Ovary (tissue), 9 donors: ENCODE results near the gene MS4A4A. TPM values are rescaled to one million over a fixed set of nuclear protein-coding genes. Genes with fewer than 3 reads are reported as not detected.

Source experiments
- DNase-seq, 5 donors: peaks; one replicate each; pipeline ENCODE4 v3.0.0-alpha.2; 2019 to 2020
- H3K27ac ChIP-seq, 2 donors: fragments of 200-600 bp; one replicate each; pipeline versions ENCODE4 v1.5.1 to v1.8.0; 2019 to 2022
- H3K27me3 ChIP-seq: fragments of 200-600 bp; one replicate; pipeline ENCODE4 v1.8.0; 2022
- H3K36me3 ChIP-seq: fragments of 200-600 bp; sonication (generic); one replicate; pipeline ENCODE4 v1.5.1; 2019
- H3K4me1 ChIP-seq: one replicate; pipeline ENCODE4 v1.8.1; 2013; ENCODE audit warnings: mild to moderate bottlenecking, moderate library complexity; ENCODE audit not compliant: insufficient read depth
- H3K4me3 ChIP-seq: fragments of 200-600 bp; sonication (generic); one replicate; pipeline ENCODE4 v1.5.1; 2017
- H3K9me3 ChIP-seq, 2 donors: fragments of 200-600 bp in 1 of 2; sonication (generic) in 1 of 2; one replicate each; pipeline versions ENCODE4 v1.5.1 to v1.8.1; 2013 to 2019; ENCODE audit warnings: mild to moderate bottlenecking in 1 of 2, moderate library complexity in 1 of 2
- EP300 ChIP-seq: sonication (generic); formaldehyde crosslinking; IDR thresholded peaks from one replicate; pipeline ENCODE4 v1.6.1; 2017; ENCODE audit warnings: antibody characterized with exemption
- POLR2A ChIP-seq: fragments of 450-650 bp; IDR thresholded peaks from one replicate; pipeline ENCODE4 v1.6.1; 2017; ENCODE audit warnings: antibody characterized with exemption, mild to moderate bottlenecking, moderate library complexity
- WGBS, 3 donors: extraction: QIAGEN DNeasy Blood & Tissue Kit in 1 of 3; methylation state at CpG; one replicate each; pipeline versions ENCODE4 v1.1.5 to v1.1.7; 2013 to 2017; 5-methylcytosine and 5-hydroxymethylcytosine counted together
- intact Hi-C, 4 donors: fragments of 100-400 bp; cut with DNase I; formaldehyde crosslinking; loops; one replicate each; pipeline versions ENCODE4 v1.11.0 to v1.15.1; 2022 to 2023
- polyA plus RNA-seq, 2 donors: library from polyadenylated mRNA; stranded (reverse); fragments of 200-250 nt in 1 of 2; fragments of 350-450 nt in 1 of 2; fragmentation: Illumina TruSeq in 1 of 2; extraction: RNeasy Lipid Tissue Mini Kit (QIAGEN cat#74804) in 1 of 2; gene quantifications; one replicate each; pipeline ENCODE4 v1.2.3, GENCODE V29; 2013 to 2014
- total RNA-seq, 7 donors: library from RNA; depleted of rRNA in 2 of 7; stranded (reverse); fragments of >200 nt in 2 of 7; fragmentation: NEBNext Ultra II Directional in 3 of 7; extraction: Animal tissue kit (Norgen Biotek cat#: 25700) in 3 of 7; gene quantifications; one replicate each; pipeline versions ENCODE4 v1.1.0 to v1.2.4, GENCODE V29; 2016 to 2023
- TF ChIP-seq, protein P1 (sequence below), 3 donors: fragments of 450-650 bp in 2 of 3; fragments of 200-600 bp in 1 of 3; IDR thresholded peaks; one replicate each; pipeline versions ENCODE4 v1.5.1 to v1.8.0; 2016 to 2022; ENCODE audit warnings: antibody characterized with exemption in 3 of 3, mild to moderate bottlenecking in 1 of 3
- donor health status: DM: no; HTN: no; CAD: no; lungs with moderate emphysema.
- donor health status: DM: no; HTN: no; CAD: no.
- donor health status: Bipolar disorder and iron deficiency.
- donor health status: DM: yes; HTN: yes; CAD: no.
- donor health status: DM: no; HTN: no; CAD: no.
- donor health status: DM: yes; HTN: yes; CAD: no.

MS4A4A gene
- total and polyA plus RNA-seq, 9 donors, result 3.8 to 46.4 (median 10.9) TPM

DNA sequence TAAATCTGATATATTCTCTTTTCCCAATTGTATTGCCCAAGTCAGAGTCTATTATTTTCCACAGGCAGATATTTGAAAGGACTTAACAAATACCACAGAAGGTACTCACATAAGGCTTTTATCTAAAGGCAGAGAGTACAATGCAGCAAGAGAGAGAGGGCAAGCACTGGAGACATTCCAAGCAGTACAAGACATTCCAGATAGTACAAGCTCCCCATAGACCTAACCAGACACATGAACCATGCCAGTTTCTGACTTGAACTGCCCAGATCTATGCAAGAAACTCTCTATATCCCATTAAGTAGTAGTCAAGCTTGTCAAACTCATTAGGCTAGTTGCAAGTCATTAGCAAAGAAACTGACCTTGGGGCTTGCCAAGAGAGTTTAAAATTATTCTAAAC, 35.4 kb downstream of the MS4A4A start:
- Histone ChIP-seq H3K27ac (no peak overlapping the region), H3K27me3 (no peaks in the 10 kb centered on the region), H3K36me3 (no peaks in the 10 kb centered on the region), H3K4me3 (no peak overlapping the region), H3K4me1 (no peaks in the 10 kb centered on the region), H3K9me3 (no peaks in the 10 kb centered on the region)
- DNase-seq, result no peak
- intact Hi-C loops, result no loop called here
- TF ChIP-seq POLR2A (no peak), EP300 (no peak)
- TF ChIP-seq, protein P1, sequence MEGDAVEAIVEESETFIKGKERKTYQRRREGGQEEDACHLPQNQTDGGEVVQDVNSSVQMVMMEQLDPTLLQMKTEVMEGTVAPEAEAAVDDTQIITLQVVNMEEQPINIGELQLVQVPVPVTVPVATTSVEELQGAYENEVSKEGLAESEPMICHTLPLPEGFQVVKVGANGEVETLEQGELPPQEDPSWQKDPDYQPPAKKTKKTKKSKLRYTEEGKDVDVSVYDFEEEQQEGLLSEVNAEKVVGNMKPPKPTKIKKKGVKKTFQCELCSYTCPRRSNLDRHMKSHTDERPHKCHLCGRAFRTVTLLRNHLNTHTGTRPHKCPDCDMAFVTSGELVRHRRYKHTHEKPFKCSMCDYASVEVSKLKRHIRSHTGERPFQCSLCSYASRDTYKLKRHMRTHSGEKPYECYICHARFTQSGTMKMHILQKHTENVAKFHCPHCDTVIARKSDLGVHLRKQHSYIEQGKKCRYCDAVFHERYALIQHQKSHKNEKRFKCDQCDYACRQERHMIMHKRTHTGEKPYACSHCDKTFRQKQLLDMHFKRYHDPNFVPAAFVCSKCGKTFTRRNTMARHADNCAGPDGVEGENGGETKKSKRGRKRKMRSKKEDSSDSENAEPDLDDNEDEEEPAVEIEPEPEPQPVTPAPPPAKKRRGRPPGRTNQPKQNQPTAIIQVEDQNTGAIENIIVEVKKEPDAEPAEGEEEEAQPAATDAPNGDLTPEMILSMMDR (IDR thresholded peaks at IDR 0.05), result no peak

DNA sequence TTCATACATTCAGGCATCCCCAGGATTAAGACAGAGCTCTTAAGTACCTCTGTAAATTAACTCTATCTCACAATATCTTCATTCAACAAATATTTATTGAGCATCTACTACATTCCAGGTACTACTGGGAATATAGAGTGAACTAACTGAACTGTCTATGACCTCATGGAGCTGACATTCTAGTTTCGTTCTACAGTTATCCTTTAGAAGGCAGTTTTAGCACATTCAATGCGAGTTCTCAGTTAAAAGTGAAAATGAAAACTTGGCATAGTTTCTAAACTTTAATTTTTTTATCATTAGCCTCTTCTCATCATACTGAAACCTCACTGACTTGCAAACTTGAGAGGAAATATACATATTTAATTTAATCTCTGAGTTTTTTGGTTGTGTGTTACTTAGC, 35.9 kb downstream of the MS4A4A start:
- Histone ChIP-seq H3K4me3 (no peak overlapping the region), H3K36me3 (no peaks in the 10 kb centered on the region), H3K9me3 (no peaks in the 10 kb centered on the region), H3K27ac (no peak overlapping the region), H3K27me3 (no peaks in the 10 kb centered on the region), H3K4me1 (no peaks in the 10 kb centered on the region)
- no peak for DNase-seq
- WGBS, 3 donors, result 11 to 51% (median 12%) methylated on average over 2 of the region's 2 CpGs
- TF ChIP-seq POLR2A, result no peak
- TF ChIP-seq, protein P1 (IDR thresholded peaks at IDR 0.05), result no peak
- no peak for TF ChIP-seq EP300
- intact Hi-C loops, result no loop called here

DNA sequence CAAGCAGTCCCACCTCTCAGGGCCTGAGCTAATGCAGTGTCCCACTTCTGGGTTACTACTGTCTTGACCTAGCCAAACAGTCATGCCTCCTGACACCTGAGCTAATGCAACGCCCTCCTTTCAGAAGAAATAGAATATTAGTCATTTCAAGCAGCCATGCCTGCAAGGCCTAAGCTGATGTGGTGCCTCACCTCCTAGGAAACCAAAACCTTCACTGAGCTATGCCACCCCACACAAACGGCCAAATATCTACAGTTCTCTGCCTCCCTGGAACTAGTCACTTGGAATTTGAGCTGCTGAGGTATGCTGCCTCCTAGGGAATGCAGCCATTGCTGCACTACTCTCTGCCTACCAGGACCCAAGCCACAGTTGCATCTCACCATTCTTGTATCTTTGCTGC, 38.3 kb downstream of the MS4A4A start:
- DNase-seq, result no peak
- TF ChIP-seq, protein P1 (IDR thresholded peaks at IDR 0.05), result no peak
- TF ChIP-seq EP300 (no peak), POLR2A (no peak)
- no peak overlapping the region for H3K27ac ChIP-seq
- no peaks in the 10 kb centered on the region for H3K9me3 ChIP-seq
- H3K4me3 ChIP-seq, result no peak overlapping the region
- 65 to 83% (median 73%) methylated on average over 2 of the region's 2 CpGs for WGBS, 3 donors
- intact Hi-C loops, result no loop called here
- H3K36me3 ChIP-seq, result no peaks in the 10 kb centered on the region
- no peaks in the 10 kb centered on the region for H3K27me3 ChIP-seq
- no peaks in the 10 kb centered on the region for H3K4me1 ChIP-seq

DNA sequence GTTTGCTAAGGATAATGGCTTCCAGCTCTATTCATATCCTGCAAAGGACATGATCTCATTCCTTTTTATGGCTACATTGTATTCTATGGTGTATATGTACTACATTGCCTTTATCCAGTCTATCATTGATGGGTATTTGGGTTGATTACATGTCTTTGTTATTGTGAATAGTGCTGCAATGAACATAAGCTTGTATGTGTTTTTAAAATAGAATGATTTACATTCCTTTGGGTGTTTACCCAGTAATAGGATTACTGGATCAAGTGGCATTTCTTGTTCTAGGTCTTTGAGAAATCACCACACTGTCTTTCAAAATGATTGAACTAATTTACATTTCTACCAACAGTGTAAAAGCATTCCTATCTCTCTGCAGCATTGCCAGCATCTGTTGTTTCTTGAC, 40.6 kb downstream of the MS4A4A start:
- Histone ChIP-seq H3K9me3 (no peaks in the 10 kb centered on the region), H3K4me3 (no peak overlapping the region), H3K27me3 (no peaks in the 10 kb centered on the region), H3K4me1 (no peaks in the 10 kb centered on the region), H3K36me3 (no peaks in the 10 kb centered on the region), H3K27ac (no peak overlapping the region)
- DNase-seq, result no peak
- intact Hi-C loops, result no loop called here
- TF ChIP-seq EP300 (no peak), POLR2A (no peak)
- TF ChIP-seq, protein P1 (IDR thresholded peaks at IDR 0.05), result no peak

DNA sequence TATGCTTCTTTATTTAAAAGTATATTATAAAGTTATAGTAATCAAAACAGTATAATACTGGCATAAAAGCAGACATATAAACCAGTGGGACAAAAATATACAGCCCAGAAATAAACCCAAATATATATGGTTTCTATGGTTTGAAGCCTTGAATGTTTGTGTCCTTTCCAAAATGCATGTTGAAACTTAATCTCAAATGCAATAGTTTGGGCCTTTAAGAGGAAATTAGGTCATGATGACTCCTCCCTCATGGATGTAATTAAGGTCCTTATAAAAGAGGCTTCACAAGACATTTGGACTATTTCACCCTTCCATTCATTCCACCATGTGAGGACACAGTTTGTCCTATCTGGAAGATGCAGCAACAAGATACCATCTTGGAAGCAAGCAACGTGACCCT, 46.5 kb downstream of the MS4A4A start, which contains the start of gene MS4A6E:
Gene MS4A6E (plus strand): TSS at position 301 of the 400 bp plus-strand sequence. CDS start 7,641 bp downstream, outside the sequence.
- Histone ChIP-seq H3K27me3 (no peaks in the 10 kb centered on the region), H3K36me3 (no peaks in the 10 kb centered on the region), H3K9me3 (no peaks in the 10 kb centered on the region), H3K4me3 (no peak within 1 kb of the TSS), H3K27ac (no peak within 1 kb of the TSS), H3K4me1 (no peaks in the 10 kb centered on the region)
- TF ChIP-seq, protein P1 (IDR thresholded peaks at IDR 0.05), result no peak
- no peak for TF ChIP-seq EP300
- TF ChIP-seq POLR2A, result no peak
- no peak for DNase-seq
- WGBS, 3 donors, result 39 to 50% (median 42%) methylated on average over 1 of the region's 1 CpG
- intact Hi-C loops, result no loop called here
